HG03095 (cell line): ENCODE data around the gene ZBTB24.

ENCODE experiments used
- ATAC-seq: cut with Tn5 transposase; IDR thresholded peaks from one replicate; pipeline ENCODE4 v1.9.1; 2021; ENCODE audit warnings: moderate library complexity; ENCODE audit not compliant: unreplicated experiment

Gene ZBTB24

DNA sequence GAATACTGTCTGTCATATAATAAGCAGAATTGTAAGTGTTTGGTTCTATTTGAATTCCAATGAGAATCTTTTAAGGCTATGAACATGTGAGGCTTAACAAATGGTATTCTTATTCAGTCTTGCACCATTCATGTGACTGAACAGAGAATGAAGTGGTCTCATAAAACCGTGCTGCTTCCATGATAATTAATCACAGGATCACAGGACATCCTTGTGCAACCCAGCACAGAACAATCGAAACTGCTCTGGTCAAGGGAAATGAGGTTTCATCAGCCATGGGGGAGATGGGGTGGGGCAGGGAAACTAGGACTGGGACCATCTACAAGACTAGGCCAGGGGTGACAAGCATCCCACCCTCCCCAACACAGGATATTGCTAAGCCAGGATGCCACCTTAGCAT is 48.6 kb downstream of the ZBTB24 start:
- ATAC-seq = no peak

DNA sequence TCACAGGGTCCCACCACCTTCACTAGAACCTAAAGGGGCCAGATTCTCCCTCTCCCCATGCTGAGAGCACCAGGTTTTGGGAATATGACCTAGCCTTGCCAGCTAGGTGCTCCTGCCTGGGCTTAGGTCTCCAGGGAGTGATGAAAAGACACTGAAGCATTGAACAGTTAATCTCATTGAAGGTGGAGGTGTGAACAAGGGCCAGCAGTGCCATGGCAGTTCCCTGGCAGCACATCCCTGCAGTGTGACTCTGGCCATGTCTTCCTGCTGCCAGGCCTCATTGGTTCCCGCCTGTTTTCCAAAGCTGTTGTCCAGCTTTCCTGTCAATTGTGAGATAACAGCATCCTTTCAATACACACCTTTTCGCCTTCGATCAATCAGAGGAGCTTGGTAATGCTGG is 53.5 kb downstream of the ZBTB24 start:
- no peak for ATAC-seq

DNA sequence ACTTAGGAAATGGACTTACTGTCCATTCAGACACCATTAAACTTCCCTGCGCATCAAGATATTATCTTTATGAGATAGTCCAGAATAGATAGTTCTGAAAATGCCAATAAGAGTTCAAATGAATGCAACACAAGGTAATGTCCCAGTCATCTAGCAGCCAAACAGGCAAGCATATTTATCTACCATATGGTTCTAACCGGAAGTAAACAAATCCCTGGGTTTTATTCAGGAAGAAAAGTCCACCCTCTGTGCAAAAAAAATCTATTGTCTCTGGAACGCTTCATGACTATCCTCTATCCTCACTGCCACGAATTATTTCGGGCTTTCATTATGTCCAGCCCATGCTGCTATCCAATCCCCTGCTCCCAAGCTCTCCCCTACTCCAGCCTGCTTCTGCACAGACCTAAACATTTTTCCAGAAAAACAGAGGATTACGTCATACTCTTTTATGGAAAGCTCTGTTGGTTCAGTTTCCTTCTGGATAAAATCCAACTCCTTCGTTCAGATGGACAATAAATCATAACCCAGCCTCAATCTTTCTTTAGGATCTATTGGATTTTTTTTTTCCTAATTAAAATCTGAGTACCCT is 54.0 kb downstream of the ZBTB24 start:
- ATAC-seq = no peak

DNA sequence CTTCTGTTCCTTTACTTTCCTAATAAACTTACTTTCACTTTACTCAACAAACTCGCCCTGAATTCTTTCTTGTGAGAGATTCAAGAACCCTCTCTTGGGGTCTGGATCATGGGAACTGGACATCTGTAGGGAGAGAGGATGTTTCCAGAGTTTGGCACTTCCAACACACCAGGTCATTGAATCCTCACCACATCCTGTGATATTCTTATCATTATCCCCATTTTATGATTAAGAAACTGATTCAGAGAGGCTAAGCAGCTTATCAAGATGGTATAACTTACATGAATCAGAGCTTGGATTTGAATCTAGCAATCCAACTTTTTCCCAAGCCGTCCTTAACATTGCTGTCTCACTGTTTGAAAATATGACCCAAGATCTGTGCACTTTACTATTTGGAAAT is 58.1 kb downstream of the ZBTB24 start:
- no peak for ATAC-seq

DNA sequence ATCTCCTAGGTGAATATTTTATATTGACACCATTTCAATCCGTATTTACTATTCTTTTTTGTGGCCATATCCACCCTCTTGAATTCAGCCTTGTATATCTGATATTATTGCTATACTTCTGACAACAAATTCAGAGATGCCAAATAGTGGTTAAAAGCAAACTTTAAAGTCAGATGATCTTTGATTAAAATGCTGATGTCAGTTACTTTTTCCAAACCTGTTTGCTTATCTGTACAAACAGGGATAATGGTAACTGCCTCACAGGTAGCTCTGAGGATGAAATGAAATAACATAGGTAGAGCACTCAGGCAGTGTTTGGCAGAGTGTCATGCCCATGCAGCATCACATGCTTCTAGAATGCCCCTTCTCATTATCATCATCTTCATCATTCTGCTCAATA is 61.8 kb downstream of the ZBTB24 start:
- ATAC-seq = no peak

DNA sequence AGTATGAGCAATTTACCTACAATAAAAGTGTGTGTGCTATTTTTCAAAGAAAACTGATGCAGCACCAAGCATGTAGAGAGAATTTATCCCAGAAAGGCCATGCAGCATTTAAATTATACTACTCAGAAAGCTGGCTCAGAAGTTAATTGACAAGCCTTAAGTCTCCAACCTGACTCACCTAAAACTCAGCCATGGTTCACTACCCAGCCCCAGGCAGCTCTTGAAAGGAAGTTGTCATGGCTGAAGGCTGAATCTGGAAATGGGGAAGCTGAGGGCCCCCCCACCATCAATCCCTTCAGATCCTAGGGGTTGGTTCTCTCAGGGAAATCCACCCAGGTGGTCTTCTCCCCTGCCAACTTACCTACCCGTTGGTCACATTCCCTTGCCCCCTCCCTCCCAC is 62.3 kb downstream of the ZBTB24 start:
- no peak for ATAC-seq

DNA sequence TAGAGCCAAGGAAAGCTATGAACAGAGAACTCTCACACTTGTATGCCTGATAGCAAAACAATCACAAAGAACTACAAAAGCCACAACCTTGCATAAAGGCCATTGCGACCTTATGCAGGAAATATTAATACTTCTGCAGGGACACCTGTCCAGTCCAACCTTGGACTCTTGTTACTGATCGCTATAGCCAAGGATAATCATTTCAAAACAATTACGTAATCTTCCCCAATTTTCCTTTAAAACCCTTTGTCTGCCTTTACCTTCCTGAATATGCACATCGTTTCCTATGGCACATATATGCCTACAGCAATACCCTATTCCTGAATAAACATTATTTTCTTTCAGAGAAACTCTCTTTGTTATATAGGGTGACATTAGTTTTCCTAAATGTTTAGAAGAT is 65.4 kb downstream of the ZBTB24 start:
- ATAC-seq = no peak
